ENCODE measurements around the gene SPDYE4.

DNA sequence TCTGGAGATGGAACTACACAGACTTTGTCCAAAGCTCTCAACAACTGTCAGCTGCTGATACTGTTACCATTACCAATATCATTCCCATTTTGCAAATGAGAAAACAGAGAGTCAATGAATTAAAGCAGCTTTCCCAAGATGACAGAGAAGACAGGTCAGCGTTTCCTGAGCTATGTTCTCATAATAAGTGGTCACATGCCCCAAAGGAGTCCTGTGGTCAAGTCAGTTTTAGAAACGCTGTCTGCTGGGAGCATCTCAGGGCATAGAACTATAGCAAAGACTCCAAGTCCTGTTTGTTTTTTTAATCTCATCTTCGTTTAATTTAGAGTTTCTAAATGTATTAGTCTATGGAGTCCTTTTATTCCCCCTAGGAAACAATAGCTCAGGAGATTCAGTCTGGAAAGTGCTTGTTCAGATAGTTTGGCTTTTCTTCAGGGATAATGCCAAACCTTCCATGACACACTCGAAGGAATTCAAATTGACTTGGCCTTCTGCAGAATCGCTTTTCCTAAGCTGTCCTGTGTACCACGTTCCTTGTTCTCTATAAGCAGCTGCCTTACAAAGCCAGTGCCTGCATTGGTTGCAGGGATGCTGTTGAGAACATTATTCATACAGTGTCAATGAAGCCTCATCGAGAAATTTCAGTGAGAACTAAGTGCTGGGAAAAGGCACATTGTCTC, 25.8 kb downstream of the SPDYE4 start:
- TF ChIP-seq POLR2AphosphoS5 (IDR thresholded peaks at IDR 0.05; ENCODE audit: low read depth) (no peak), NANOG (IDR thresholded peaks at IDR 0.05; ENCODE audit: borderline replicate concordance) (no peak), EZH2phosphoT487 (IDR thresholded peaks at IDR 0.05; ENCODE audit: unreplicated experiment) (no peak)
- TF ChIP-seq, protein P1, sequence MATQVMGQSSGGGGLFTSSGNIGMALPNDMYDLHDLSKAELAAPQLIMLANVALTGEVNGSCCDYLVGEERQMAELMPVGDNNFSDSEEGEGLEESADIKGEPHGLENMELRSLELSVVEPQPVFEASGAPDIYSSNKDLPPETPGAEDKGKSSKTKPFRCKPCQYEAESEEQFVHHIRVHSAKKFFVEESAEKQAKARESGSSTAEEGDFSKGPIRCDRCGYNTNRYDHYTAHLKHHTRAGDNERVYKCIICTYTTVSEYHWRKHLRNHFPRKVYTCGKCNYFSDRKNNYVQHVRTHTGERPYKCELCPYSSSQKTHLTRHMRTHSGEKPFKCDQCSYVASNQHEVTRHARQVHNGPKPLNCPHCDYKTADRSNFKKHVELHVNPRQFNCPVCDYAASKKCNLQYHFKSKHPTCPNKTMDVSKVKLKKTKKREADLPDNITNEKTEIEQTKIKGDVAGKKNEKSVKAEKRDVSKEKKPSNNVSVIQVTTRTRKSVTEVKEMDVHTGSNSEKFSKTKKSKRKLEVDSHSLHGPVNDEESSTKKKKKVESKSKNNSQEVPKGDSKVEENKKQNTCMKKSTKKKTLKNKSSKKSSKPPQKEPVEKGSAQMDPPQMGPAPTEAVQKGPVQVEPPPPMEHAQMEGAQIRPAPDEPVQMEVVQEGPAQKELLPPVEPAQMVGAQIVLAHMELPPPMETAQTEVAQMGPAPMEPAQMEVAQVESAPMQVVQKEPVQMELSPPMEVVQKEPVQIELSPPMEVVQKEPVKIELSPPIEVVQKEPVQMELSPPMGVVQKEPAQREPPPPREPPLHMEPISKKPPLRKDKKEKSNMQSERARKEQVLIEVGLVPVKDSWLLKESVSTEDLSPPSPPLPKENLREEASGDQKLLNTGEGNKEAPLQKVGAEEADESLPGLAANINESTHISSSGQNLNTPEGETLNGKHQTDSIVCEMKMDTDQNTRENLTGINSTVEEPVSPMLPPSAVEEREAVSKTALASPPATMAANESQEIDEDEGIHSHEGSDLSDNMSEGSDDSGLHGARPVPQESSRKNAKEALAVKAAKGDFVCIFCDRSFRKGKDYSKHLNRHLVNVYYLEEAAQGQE (IDR thresholded peaks at IDR 0.05; ENCODE audit: unreplicated experiment), result no peak
- TF ChIP-seq, protein P2, sequence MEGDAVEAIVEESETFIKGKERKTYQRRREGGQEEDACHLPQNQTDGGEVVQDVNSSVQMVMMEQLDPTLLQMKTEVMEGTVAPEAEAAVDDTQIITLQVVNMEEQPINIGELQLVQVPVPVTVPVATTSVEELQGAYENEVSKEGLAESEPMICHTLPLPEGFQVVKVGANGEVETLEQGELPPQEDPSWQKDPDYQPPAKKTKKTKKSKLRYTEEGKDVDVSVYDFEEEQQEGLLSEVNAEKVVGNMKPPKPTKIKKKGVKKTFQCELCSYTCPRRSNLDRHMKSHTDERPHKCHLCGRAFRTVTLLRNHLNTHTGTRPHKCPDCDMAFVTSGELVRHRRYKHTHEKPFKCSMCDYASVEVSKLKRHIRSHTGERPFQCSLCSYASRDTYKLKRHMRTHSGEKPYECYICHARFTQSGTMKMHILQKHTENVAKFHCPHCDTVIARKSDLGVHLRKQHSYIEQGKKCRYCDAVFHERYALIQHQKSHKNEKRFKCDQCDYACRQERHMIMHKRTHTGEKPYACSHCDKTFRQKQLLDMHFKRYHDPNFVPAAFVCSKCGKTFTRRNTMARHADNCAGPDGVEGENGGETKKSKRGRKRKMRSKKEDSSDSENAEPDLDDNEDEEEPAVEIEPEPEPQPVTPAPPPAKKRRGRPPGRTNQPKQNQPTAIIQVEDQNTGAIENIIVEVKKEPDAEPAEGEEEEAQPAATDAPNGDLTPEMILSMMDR (conservative IDR thresholded peaks at IDR 0.05; ENCODE audit: low read depth in 2 of 2), result no peak
